Epithelial cell of proximal tubule (primary cell): ENCODE data around the gene DTNB. TPM values are rescaled to one million over a fixed set of nuclear protein-coding genes. Genes with fewer than 3 reads are reported as not detected.

ENCODE experiments used
- DNase-seq: peaks from one replicate; pipeline ENCODE4 v3.0.0-alpha.2; 2011; ENCODE audit warnings: low read depth
- H3K4me3 ChIP-seq: 2 replicates; pipeline ENCODE4 v1.5.1; 2011; ENCODE audit warnings: low read depth, mild to moderate bottlenecking, low read length
- CTCF ChIP-seq: conservative IDR thresholded peaks from 2 replicates; pipeline ENCODE4 v1.5.1; 2012; ENCODE audit warnings: low read depth, mild to moderate bottlenecking, low read length
- total RNA-seq: library from RNA; depleted of rRNA; stranded (reverse); fragments of >200 nt; gene quantifications from 2 replicates; pipeline ENCODE4 v1.2.3, GENCODE V29; 2015

The DTNB gene
- total RNA-seq, 1 donor from 2014 or later: 4.8 TPM

GRCh38 chr2:25618676-25619075, 54.7 kb downstream of the DTNB start:
- H3K4me3 ChIP-seq: no peak overlapping the region
- TF ChIP-seq CTCF: no peak
- no peak for DNase-seq

- H3K4me3 ChIP-seq: no peak overlapping the region
- TF ChIP-seq CTCF: no peak
- no peak for DNase-seq
These were observed 55.3 kb downstream of the DTNB start for GRCh38 chr2:25617948-25618646.

- DNase-seq: no peak
- TF ChIP-seq CTCF: no peak
- no peak overlapping the region for H3K4me3 ChIP-seq
These were observed 57.5 kb downstream of the DTNB start for GRCh38 chr2:25615920-25616319.

- TF ChIP-seq CTCF: no peak
- DNase-seq: no peak
- H3K4me3 ChIP-seq: no peak overlapping the region
These were observed 58.0 kb downstream of the DTNB start for GRCh38 chr2:25615386-25615785.

GRCh38 chr2:25614711-25615110, 58.7 kb downstream of the DTNB start:
- no peak for DNase-seq
- no peak overlapping the region for H3K4me3 ChIP-seq
- TF ChIP-seq CTCF: no peak

GRCh38 chr2:25608718-25609117, 64.7 kb downstream of the DTNB start:
- no peak for DNase-seq
- H3K4me3 ChIP-seq: no peak overlapping the region
- TF ChIP-seq CTCF: peak; percentile 19

GRCh38 chr2:25606892-25607291, 66.5 kb downstream of the DTNB start:
- TF ChIP-seq CTCF: peak; percentile 68
- no peak for DNase-seq
- no peak overlapping the region for H3K4me3 ChIP-seq
